OCI-LY3 (cell line): Measurements from ENCODE around the gene TMEM114.

Experiments
- H2AFZ ChIP-seq: fragments of 200-600, 300-600 bp; shearing (Covaris generic); 2 replicates; pipeline ENCODE4 v1.6.0; 2014; ENCODE audit warnings: antibody characterized with exemption, low read depth, low read length
- H3K27ac ChIP-seq: fragments of 200-600, 300-600 bp; sonication (generic); 2 replicates; pipeline ENCODE4 v1.5.1; 2014; ENCODE audit warnings: mild to moderate bottlenecking, low read length, moderate library complexity, mixed read lengths
- H3K27me3 ChIP-seq: fragments of 200-600, 300-600 bp; sonication (generic); 2 replicates; pipeline ENCODE4 v1.6.1; 2014; ENCODE audit warnings: low read depth, low read length, mixed read lengths
- H3K36me3 ChIP-seq: fragments of 200-600, 300-600 bp; sonication (generic); replicated peaks from 2 replicates; pipeline ENCODE3; 2014; ENCODE audit warnings: low read depth, low read length, mixed read lengths
- H3K4me1 ChIP-seq: fragments of 300-600, 200-600 bp; sonication (generic); 2 replicates; pipeline ENCODE4 v1.6.1; 2014; ENCODE audit warnings: low read length, mixed read lengths
- H3K4me2 ChIP-seq: fragments of 200-600, 300-600 bp; sonication (generic); 2 replicates; pipeline ENCODE4 v1.6.1; 2014; ENCODE audit warnings: low read length, mixed read lengths
- H3K4me3 ChIP-seq: fragments of 300-600, 200-600 bp; sonication (generic); 2 replicates; pipeline ENCODE4 v1.5.1; 2014; ENCODE audit warnings: antibody characterized with exemption, mild to moderate bottlenecking, low read length, moderate library complexity
- H3K79me2 ChIP-seq: fragments of 300-600, 200-600 bp; shearing (Covaris generic); 2 replicates; pipeline ENCODE4 v1.6.1; 2014; ENCODE audit warnings: mild to moderate bottlenecking, low read length, mixed read lengths
- H3K9ac ChIP-seq: fragments of 300-600, 200-600 bp; shearing (Covaris generic); 2 replicates; pipeline ENCODE4 v1.6.0; 2014; ENCODE audit warnings: mild to moderate bottlenecking, low read length, moderate library complexity
- H3K9me3 ChIP-seq: fragments of 200-600, 300-600 bp; shearing (Covaris generic); 2 replicates; pipeline ENCODE4 v1.6.1; 2014; ENCODE audit warnings: low read length, mixed read lengths; ENCODE audit not compliant: insufficient read depth
- H4K20me1 ChIP-seq: fragments of 200-600, 300-600 bp; sonication (generic); 2 replicates; pipeline ENCODE4 v1.6.1; 2016; ENCODE audit warnings: low read length, mixed read lengths; ENCODE audit not compliant: insufficient read depth
- EZH2phosphoT487 ChIP-seq: fragments of 200-600 bp; shearing (Covaris generic); IDR thresholded peaks from 2 replicates; pipeline ENCODE4 v1.6.1; 2018; ENCODE audit warnings: antibody characterized with exemption, mixed run types, low read depth
- TF ChIP-seq, protein P1 (sequence below): fragments of 200-600, 300-600 bp; sonication (generic); IDR thresholded peaks from 2 replicates; pipeline ENCODE4 v1.5.1; 2014; ENCODE audit warnings: antibody characterized with exemption, low read length, low read depth

TMEM114 gene

DNA sequence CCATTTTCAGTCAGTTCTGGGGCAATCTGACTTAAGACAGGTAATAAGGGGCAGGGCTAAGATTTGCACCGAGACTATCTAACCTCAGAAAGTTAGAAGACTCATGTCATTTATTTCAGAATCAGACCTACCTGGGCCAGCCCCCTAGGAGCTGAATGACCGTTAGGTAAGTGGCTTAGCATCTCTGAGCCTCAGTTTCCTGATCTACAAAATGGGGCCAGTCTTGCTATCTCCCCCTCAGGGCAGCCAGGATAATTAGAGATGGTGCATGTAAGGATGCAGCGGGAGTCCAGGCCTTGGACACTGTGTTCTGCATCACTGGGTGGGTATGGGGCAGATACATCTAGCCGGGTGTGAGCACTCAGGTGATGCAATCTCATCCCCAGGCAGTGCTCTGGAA lies 20.8 kb upstream of the TMEM114 start:
- no peaks in the 10 kb centered on the region for H4K20me1 ChIP-seq
- no peaks in the 10 kb centered on the region for H3K36me3 ChIP-seq
- no peaks in the 10 kb centered on the region for H3K79me2 ChIP-seq
- no peak overlapping the region for H3K4me3 ChIP-seq
- no peak overlapping the region for H3K9ac ChIP-seq
- H3K4me1 ChIP-seq, result peaks cover 6% of the 10 kb centered on the region; the same call in 1 of the 2 replicates
- no peak overlapping the region for H3K27ac ChIP-seq
- no peak overlapping the region for H2AFZ ChIP-seq
- H3K27me3 ChIP-seq, result peaks cover 6% of the 10 kb centered on the region; the same call in 1 of the 2 replicates
- no peaks in the 10 kb centered on the region for H3K9me3 ChIP-seq
- no peak overlapping the region for H3K4me2 ChIP-seq
- no peak for TF ChIP-seq EZH2phosphoT487
- TF ChIP-seq, protein P1, sequence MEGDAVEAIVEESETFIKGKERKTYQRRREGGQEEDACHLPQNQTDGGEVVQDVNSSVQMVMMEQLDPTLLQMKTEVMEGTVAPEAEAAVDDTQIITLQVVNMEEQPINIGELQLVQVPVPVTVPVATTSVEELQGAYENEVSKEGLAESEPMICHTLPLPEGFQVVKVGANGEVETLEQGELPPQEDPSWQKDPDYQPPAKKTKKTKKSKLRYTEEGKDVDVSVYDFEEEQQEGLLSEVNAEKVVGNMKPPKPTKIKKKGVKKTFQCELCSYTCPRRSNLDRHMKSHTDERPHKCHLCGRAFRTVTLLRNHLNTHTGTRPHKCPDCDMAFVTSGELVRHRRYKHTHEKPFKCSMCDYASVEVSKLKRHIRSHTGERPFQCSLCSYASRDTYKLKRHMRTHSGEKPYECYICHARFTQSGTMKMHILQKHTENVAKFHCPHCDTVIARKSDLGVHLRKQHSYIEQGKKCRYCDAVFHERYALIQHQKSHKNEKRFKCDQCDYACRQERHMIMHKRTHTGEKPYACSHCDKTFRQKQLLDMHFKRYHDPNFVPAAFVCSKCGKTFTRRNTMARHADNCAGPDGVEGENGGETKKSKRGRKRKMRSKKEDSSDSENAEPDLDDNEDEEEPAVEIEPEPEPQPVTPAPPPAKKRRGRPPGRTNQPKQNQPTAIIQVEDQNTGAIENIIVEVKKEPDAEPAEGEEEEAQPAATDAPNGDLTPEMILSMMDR, result no peak

DNA sequence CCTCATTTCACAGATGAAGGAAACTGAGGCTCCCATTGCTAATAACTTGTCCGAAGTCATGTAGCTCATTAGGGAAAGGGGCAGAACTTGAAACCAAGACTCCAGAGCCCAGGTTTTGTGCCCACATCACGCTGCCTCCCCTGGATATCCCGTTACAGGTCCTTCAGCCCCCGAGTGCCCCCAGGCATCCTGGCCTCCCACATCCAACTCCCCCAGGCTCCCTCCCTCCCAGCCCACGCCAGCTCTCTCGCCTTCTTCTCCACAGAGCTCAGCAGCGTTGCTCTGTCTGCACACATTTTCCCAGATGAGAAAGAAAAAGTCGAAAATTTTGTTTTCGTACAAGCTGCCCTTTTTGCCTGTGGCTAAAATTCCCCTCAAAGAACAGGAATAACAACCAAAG lies 16.9 kb upstream of the TMEM114 start:
- TF ChIP-seq, protein P1, result no peak
- no peak for TF ChIP-seq EZH2phosphoT487
- Histone ChIP-seq H4K20me1 (no peaks in the 10 kb centered on the region), H3K9me3 (no peaks in the 10 kb centered on the region), H3K4me1 (0 out of 2 replicates have a peak, but pooled peaks cover 4% of the 10 kb centered on the region), H3K79me2 (no peaks in the 10 kb centered on the region), H3K4me2 (no peak overlapping the region), H3K9ac (no peak overlapping the region), H2AFZ (no peak overlapping the region), H3K36me3 (no peaks in the 10 kb centered on the region), H3K27me3 (peaks cover 5% of the 10 kb centered on the region; the same call in 1 of the 2 replicates), H3K4me3 (no peak overlapping the region), H3K27ac (no peak overlapping the region)

DNA sequence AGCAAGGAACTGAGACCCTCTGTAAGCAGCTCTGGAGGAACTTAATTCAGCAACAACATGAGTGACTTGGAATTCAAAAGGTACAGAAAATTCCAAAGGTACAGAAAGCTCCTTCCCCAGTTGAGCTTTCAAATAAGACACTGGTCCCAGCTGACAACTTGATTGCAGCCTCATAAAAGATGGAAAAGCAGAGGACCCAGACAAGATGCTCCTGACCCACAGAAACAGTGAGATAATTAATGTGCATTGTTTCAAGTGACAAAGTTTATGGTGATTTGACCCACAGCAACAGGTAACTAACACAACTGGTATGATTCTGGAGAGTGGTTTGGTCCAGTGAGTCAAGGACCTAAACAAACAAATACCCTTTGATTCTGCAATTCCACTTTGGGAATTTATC lies 15.2 kb upstream of the TMEM114 start:
- Histone ChIP-seq H3K9me3 (no peaks in the 10 kb centered on the region), H3K36me3 (no peaks in the 10 kb centered on the region), H3K27me3 (peaks cover 9% of the 10 kb centered on the region; the same call in 1 of the 2 replicates)

DNA sequence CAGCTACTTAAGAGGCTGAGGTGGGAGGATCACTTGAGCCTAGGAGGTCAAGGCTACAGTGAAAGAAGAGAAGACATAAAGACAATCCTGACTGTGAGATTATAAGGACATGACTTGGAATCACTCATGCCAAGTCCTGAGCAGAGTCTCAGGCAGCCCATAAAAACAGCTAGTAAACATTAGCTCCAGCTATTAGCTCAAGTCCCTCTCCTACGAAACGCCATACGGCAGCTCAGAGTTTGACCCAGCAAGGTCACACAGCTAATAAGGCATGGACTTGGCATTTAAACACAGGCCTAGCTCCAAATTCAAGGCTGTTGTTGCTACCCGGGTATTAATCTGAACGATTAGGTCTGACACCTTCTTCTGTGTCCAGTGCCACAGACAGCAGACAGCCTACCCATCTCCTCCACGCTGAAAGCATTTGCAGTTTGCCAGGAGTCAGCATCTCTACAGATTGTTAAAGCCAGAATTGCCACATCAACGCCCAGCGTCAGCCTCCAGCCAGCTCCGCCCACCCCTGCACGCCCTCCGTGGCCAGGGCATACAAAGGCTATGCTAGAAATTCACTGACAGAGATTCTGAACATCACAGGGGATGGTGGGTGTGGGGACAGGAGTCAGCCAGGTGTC lies 9.9 kb upstream of the TMEM114 start:
- peaks cover 13% of the 10 kb centered on the region; the same call in 1 of the 2 replicates for H3K27me3 ChIP-seq
- no peaks in the 10 kb centered on the region; the same call in 1 of the 2 replicates for H3K9me3 ChIP-seq
- no peaks in the 10 kb centered on the region for H4K20me1 ChIP-seq
- TF ChIP-seq, protein P1, result no peak
- TF ChIP-seq EZH2phosphoT487, result no peak
- H3K27ac ChIP-seq, result no peak overlapping the region
- no peaks in the 10 kb centered on the region for H3K79me2 ChIP-seq
- no peak overlapping the region for H3K9ac ChIP-seq
- H2AFZ ChIP-seq, result no peak overlapping the region
- no peaks in the 10 kb centered on the region for H3K4me1 ChIP-seq
- no peak overlapping the region for H3K4me2 ChIP-seq
- H3K36me3 ChIP-seq, result no peaks in the 10 kb centered on the region
- H3K4me3 ChIP-seq, result no peak overlapping the region

More for the DNA sequence above, 15.2 kb upstream of the TMEM114 start:
- Histone ChIP-seq H3K79me2 (no peaks in the 10 kb centered on the region), H3K4me1 (no peaks in the 10 kb centered on the region), H4K20me1 (no peaks in the 10 kb centered on the region), H3K27ac (no peak overlapping the region), H2AFZ (no peak overlapping the region), H3K4me2 (no peak overlapping the region), H3K4me3 (no peak overlapping the region), H3K9ac (no peak overlapping the region)
- TF ChIP-seq, protein P1, result no peak
- no peak for TF ChIP-seq EZH2phosphoT487
